Hepatocyte (in vitro differentiated cells): Measurements from ENCODE around the gene ACTG1.
A peak's percentile ranks its signal among the peaks of the same experiment; 100 is the strongest.

Experiments
- EZH2 ChIP-seq: fragments of 200-600 bp; sonication (generic); IDR thresholded peaks from 2 replicates; pipeline ENCODE4 v1.6.1; 2016; ENCODE audit warnings: antibody characterized with exemption, mild to moderate bottlenecking, borderline replicate concordance
- EZH2phosphoT487 ChIP-seq: fragments of 200-600 bp; sonication (generic); IDR thresholded peaks from one replicate; pipeline ENCODE4 v1.6.1; 2018; ENCODE audit warnings: antibody characterized with exemption, mild to moderate bottlenecking, low read depth, moderate library complexity; ENCODE audit not compliant: unreplicated experiment, severe bottlenecking
- TF ChIP-seq, protein P1 (sequence below): fragments of 200-600 bp; sonication (generic); IDR thresholded peaks from 2 replicates; pipeline ENCODE4 v1.5.1; 2016; ENCODE audit warnings: antibody characterized with exemption, mild to moderate bottlenecking; ENCODE audit not compliant: poor library complexity

DNA sequence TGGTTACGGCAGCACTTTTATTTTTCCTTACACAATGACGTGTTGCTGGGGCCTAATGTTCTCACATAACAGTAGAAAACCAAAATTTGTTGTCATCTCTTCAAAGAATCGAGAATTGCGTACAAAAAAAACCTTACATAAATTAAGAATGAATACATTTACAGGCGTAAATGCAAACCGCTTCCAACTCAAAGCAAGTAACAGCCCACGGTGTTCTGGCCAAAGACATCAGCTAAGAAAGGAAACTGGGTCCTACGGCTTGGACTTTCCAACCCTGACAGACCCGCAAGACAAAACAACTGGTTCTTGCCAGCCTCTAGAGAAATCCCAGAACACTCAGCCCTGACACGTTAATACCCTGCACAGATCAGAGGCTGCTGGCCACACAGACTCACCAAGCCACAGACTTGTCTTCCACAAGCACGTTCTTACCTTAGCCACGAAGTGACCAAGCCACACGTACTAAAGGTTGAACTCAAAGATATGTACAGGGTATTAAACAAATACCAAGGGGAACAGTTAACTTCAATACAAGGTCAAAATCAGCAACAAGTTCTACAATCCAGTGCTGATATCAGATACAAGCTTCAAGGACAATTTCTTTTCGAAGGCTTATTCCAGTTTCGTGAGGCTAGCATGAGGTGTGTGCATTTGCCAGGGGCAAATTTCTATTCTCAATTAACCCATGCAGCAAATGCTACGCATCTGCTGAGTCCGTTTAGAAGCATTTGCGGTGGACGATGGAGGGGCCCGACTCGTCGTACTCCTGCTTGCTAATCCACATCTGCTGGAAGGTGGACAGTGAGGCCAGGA is 2.4 kb downstream of the ACTG1 start:
- TF ChIP-seq, protein P1, sequence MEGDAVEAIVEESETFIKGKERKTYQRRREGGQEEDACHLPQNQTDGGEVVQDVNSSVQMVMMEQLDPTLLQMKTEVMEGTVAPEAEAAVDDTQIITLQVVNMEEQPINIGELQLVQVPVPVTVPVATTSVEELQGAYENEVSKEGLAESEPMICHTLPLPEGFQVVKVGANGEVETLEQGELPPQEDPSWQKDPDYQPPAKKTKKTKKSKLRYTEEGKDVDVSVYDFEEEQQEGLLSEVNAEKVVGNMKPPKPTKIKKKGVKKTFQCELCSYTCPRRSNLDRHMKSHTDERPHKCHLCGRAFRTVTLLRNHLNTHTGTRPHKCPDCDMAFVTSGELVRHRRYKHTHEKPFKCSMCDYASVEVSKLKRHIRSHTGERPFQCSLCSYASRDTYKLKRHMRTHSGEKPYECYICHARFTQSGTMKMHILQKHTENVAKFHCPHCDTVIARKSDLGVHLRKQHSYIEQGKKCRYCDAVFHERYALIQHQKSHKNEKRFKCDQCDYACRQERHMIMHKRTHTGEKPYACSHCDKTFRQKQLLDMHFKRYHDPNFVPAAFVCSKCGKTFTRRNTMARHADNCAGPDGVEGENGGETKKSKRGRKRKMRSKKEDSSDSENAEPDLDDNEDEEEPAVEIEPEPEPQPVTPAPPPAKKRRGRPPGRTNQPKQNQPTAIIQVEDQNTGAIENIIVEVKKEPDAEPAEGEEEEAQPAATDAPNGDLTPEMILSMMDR: no peak
- TF ChIP-seq EZH2: peak; percentile 41
- TF ChIP-seq EZH2phosphoT487: no peak
